HG02588 (cell line): Measurements from ENCODE around the gene OLFML2B.

ENCODE experiments used
- ATAC-seq: cut with Tn5 transposase; IDR thresholded peaks from one replicate; pipeline ENCODE4 v1.9.1; 2021; ENCODE audit warnings: mild to moderate bottlenecking, moderate library complexity; ENCODE audit not compliant: unreplicated experiment

The OLFML2B gene

GRCh38 chr1:161949548-161949947, 74.1 kb downstream of the OLFML2B start:
- no peak for ATAC-seq

- ATAC-seq = no peak
Measured at GRCh38 chr1:161948435-161948834, 75.2 kb downstream of the OLFML2B start.

GRCh38 chr1:161946071-161946987, 77.3 kb downstream of the OLFML2B start:
- ATAC-seq = no peak

GRCh38 chr1:161945306-161946060, 78.2 kb downstream of the OLFML2B start:
- no peak for ATAC-seq

GRCh38 chr1:161944381-161944780, 79.3 kb downstream of the OLFML2B start:
- ATAC-seq = no peak

GRCh38 chr1:161943737-161944136, 79.9 kb downstream of the OLFML2B start:
- ATAC-seq = no peak

- ATAC-seq = no peak
Measured at GRCh38 chr1:161941726-161942436, 81.8 kb downstream of the OLFML2B start.

GRCh38 chr1:161940866-161941591, 82.6 kb downstream of the OLFML2B start:
- ATAC-seq = no peak

- no peak for ATAC-seq
Measured at GRCh38 chr1:161936786-161937185, 86.9 kb downstream of the OLFML2B start.

- no peak for ATAC-seq
Measured at GRCh38 chr1:161935264-161935663, 88.4 kb downstream of the OLFML2B start.

- no peak for ATAC-seq
Measured at GRCh38 chr1:161933592-161934588, 89.8 kb downstream of the OLFML2B start.
